Measurements from ENCODE around the gene UPP1. TPM values are rescaled to one million over a fixed set of nuclear protein-coding genes. Genes with fewer than 3 reads are reported as not detected.

The UPP1 gene
- total RNA-seq, 2 experiments from 2014 or later, result 1.8 to 7.0 TPM

DNA sequence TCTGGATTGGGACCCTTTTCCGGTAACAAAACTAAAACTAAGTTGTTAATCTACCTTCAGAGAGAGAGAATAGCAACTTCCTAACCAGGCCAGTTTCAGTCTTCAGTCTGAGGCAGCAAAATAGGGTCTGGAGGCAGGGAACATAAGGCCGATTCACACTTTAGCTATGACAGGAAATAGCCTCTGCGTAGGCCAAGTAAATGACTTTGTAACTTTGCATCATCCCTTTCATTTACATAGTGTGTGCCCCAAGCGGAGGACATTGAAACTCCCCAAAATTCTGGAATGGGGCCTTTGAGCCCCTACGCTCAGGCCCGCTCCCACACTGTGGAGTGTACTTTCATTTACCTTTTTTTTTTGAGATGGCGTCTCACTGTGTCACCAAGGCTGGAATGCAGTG, 1.7 kb upstream of the UPP1 start:
- H3K9me2 ChIP-seq (ENCODE audit: insufficient read depth, low read length), result no peaks in the 10 kb centered on the region
- H3K27ac ChIP-seq (ENCODE audit: low read depth, low read length, poor library complexity, severe bottlenecking), result peak overlapping the region; percentile 16
- peak overlapping the region; percentile 42; the same call in 1 of the 2 replicates for H2AFZ ChIP-seq (ENCODE audit: low read length)
- BruUV-seq (replicated peaks), result no TSS peak
- H3K4me1 ChIP-seq (ENCODE audit: insufficient read depth, low read length, poor library complexity, severe bottlenecking), result peaks cover 31% of the 10 kb centered on the region
- H3K79me2 ChIP-seq (ENCODE audit: insufficient read depth, low read depth, low read length), result no peaks in the 10 kb centered on the region
- POLR2A ChIA-PET, result interaction anchor here (0.7 kb wide), 1 partner anchor 1371 kb away, joined by 3 read pairs; no protein-coding TSS in a partner anchor
- H3K36me3 ChIP-seq (ENCODE audit: insufficient read depth, low read length), result no peaks in the 10 kb centered on the region
- DNase-seq (ENCODE audit: low spot score), result peak; percentile 36
- peak overlapping the region; percentile 96; the same call in 1 of the 2 replicates for H3K4me2 ChIP-seq (ENCODE audit: low read length)
- TF ChIP-seq, protein P1, sequence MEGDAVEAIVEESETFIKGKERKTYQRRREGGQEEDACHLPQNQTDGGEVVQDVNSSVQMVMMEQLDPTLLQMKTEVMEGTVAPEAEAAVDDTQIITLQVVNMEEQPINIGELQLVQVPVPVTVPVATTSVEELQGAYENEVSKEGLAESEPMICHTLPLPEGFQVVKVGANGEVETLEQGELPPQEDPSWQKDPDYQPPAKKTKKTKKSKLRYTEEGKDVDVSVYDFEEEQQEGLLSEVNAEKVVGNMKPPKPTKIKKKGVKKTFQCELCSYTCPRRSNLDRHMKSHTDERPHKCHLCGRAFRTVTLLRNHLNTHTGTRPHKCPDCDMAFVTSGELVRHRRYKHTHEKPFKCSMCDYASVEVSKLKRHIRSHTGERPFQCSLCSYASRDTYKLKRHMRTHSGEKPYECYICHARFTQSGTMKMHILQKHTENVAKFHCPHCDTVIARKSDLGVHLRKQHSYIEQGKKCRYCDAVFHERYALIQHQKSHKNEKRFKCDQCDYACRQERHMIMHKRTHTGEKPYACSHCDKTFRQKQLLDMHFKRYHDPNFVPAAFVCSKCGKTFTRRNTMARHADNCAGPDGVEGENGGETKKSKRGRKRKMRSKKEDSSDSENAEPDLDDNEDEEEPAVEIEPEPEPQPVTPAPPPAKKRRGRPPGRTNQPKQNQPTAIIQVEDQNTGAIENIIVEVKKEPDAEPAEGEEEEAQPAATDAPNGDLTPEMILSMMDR (conservative IDR thresholded peaks at IDR 0.05; ENCODE audit: low read length), result no peak
- no peak for TF ChIP-seq EZH2phosphoT487 (IDR thresholded peaks at IDR 0.05; ENCODE audit: borderline replicate concordance, low read depth, low read length)
- H3K9me3 ChIP-seq (ENCODE audit: low read length), result no peaks in the 10 kb centered on the region
- intact Hi-C loops (cut with micrococcal nuclease; ENCODE audit: unreplicated experiment), result loop anchor here (1.0 kb wide), 1 partner anchor 96 kb away; no protein-coding TSS in a partner anchor
- no peaks in the 10 kb centered on the region for H4K20me1 ChIP-seq (ENCODE audit: insufficient read depth, low read length)
- CTCF ChIA-PET (ENCODE audit: unreplicated experiment), result no interaction called here
- no peak overlapping the region for H3K4me3 ChIP-seq (ENCODE audit: low read depth, low read length, poor library complexity, severe bottlenecking)

DNA sequence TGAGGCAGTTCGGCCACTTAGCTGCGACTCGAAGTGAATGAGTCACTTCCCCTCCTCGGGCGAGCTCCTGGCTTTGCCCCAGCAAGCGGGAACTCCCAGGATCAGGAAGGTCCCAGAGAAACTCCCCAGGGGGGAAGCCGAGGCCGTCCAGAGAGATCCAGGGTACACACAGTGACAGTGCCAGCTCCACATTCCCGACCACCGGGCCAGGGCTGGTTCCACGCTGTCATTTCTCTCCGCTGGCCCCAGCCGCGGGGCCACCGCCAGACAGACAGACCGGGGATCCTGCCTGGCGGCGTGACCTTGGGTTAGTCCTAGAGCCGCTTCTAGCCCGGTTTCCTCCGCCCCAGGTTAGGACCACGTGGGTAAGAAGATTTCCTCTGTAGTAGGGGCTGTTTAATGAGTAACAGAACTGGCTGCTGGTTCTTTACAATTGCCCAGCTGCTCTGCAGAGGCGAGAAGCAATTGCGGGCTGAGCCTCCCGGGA, 463 bp upstream of the UPP1 start:
- Histone ChIP-seq H3K79me2 (ENCODE audit: insufficient read depth, low read depth, low read length) (no peaks in the 10 kb centered on the region), H3K4me3 (ENCODE audit: low read depth, low read length, poor library complexity, severe bottlenecking) (peak overlapping the region; percentile 70), H3K36me3 (ENCODE audit: insufficient read depth, low read length) (no peaks in the 10 kb centered on the region), H4K20me1 (ENCODE audit: insufficient read depth, low read length) (no peaks in the 10 kb centered on the region), H3K4me2 (ENCODE audit: low read length) (peak overlapping the region; percentile 96), H3K27ac (ENCODE audit: low read depth, low read length, poor library complexity, severe bottlenecking) (peak overlapping the region; percentile 24), H2AFZ (ENCODE audit: low read length) (peak overlapping the region; percentile 88), H3K9me2 (ENCODE audit: insufficient read depth, low read length) (no peaks in the 10 kb centered on the region), H3K4me1 (ENCODE audit: insufficient read depth, low read length, poor library complexity, severe bottlenecking) (peaks cover 31% of the 10 kb centered on the region), H3K9me3 (ENCODE audit: low read length) (no peaks in the 10 kb centered on the region)
- TF ChIP-seq EZH2phosphoT487 (IDR thresholded peaks at IDR 0.05; ENCODE audit: borderline replicate concordance, low read depth, low read length), result no peak
- TF ChIP-seq, protein P1 (conservative IDR thresholded peaks at IDR 0.05; ENCODE audit: low read length), result no peak
- no TSS peak for BruUV-seq (replicated peaks)
- DNase-seq (ENCODE audit: low spot score), result no peak
- CTCF ChIA-PET (ENCODE audit: unreplicated experiment), result no interaction called here
- POLR2A ChIA-PET, result interaction anchor here (0.6 to 0.7 kb wide), 2 partner anchors 96 to 100 kb away, joined by 3 read pairs; no protein-coding TSS in a partner anchor
- intact Hi-C loops (cut with micrococcal nuclease; ENCODE audit: unreplicated experiment), result no loop called here

DNA sequence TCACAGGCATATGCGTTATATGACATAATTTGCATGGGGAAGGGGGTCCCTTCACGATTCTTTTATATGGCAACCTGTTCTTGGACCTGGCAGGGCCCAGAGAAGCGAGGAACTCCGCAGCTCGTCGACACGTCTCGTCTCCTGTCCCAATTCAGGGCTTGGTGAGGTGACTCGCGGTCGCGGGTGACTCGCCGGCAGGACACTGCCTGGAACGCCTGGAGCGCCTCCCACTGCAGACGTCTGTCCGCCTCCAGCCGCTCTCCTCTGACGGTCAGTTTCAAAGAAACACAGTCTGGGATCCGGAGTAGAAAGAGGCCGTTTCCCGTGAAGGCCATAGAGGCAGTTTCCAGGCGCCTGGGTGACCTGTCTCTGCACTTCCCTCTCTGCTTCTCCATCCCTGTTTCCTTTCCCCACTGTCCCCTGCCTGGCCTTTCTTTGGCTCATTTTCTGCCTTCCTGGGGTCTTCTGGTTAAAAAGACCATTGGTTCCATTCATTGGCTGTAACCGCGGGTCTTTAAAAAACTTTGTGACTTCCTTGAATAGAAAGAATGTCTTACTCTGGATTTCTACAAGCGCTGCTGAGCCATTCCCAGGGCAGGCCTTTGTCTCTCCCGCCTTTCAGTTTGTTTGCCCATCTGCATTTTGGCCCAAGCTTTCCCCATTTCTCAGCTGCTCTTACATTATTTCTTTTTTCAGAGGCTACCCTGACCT, 1.2 kb downstream of the UPP1 start:
- peak overlapping the region; percentile 96; the same call in 1 of the 2 replicates for H3K4me2 ChIP-seq (ENCODE audit: low read length)
- no peak for DNase-seq (ENCODE audit: low spot score)
- no TSS peak for BruUV-seq (replicated peaks)
- H3K27ac ChIP-seq (ENCODE audit: low read depth, low read length, poor library complexity, severe bottlenecking), result no peak overlapping the region
- CTCF ChIA-PET (ENCODE audit: unreplicated experiment), result no interaction called here
- no peak for TF ChIP-seq EZH2phosphoT487 (IDR thresholded peaks at IDR 0.05; ENCODE audit: borderline replicate concordance, low read depth, low read length)
- TF ChIP-seq, protein P1 (conservative IDR thresholded peaks at IDR 0.05; ENCODE audit: low read length), result no peak
- H3K4me1 ChIP-seq (ENCODE audit: insufficient read depth, low read length, poor library complexity, severe bottlenecking), result peaks cover 27% of the 10 kb centered on the region
- H3K36me3 ChIP-seq (ENCODE audit: insufficient read depth, low read length), result no peaks in the 10 kb centered on the region
- POLR2A ChIA-PET, result interaction anchor here (0.7 kb wide), 1 partner anchor 1529 kb away, joined by 3 read pairs; no protein-coding TSS in a partner anchor
- no peaks in the 10 kb centered on the region for H3K9me3 ChIP-seq (ENCODE audit: low read length)
- H2AFZ ChIP-seq (ENCODE audit: low read length), result no peak overlapping the region
- intact Hi-C loops (cut with micrococcal nuclease; ENCODE audit: unreplicated experiment), result no loop called here
- peak overlapping the region; percentile 70 for H3K4me3 ChIP-seq (ENCODE audit: low read depth, low read length, poor library complexity, severe bottlenecking)
- no peaks in the 10 kb centered on the region for H4K20me1 ChIP-seq (ENCODE audit: insufficient read depth, low read length)
- H3K79me2 ChIP-seq (ENCODE audit: insufficient read depth, low read depth, low read length), result no peaks in the 10 kb centered on the region
- H3K9me2 ChIP-seq (ENCODE audit: insufficient read depth, low read length), result no peaks in the 10 kb centered on the region
